Inferior parietal cortex (tissue), 1 donor: ENCODE results near the gene C3.

ENCODE experiments used
- DNase-seq: peaks from one replicate; pipeline ENCODE4 v3.0.0-alpha.2; 2016; ENCODE audit errors: extremely low spot score

C3 gene

DNA sequence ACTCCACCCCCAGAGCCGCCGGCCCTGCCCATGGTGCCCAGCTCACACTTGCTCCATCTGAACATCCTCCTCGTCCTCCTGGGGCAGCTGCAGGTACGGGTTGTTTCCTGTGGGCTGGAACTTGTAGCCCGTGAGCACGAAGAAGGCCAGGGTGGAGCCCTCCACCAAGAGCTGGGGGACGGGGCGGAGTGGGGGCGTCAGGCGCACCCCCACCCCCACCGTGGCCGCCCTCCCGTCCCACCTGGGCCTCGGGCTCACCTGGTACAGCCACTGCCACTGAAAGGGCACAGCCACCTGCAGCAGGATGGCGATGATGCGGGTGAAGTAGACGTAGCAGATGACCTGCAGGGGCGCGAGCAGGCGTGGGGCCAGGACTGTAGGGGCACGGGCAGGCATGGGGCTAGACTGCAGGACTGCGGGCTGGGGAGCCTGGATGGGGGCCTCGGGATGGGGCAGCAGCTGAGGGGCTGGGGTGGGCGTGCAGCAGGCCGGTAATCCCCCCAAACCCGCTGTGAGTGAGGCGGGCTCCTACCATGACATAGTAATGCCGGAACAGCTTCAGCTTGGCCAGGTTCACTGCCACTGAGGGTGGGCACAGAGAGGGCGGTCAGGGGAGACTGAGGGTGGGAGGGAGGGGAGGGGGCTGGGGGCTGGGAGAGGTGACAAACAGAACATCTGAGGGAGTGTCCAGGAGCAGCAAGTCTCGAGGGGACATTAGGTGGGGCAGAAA, 10.7 kb upstream of the C3 start:
- DNase-seq = no peak

DNA sequence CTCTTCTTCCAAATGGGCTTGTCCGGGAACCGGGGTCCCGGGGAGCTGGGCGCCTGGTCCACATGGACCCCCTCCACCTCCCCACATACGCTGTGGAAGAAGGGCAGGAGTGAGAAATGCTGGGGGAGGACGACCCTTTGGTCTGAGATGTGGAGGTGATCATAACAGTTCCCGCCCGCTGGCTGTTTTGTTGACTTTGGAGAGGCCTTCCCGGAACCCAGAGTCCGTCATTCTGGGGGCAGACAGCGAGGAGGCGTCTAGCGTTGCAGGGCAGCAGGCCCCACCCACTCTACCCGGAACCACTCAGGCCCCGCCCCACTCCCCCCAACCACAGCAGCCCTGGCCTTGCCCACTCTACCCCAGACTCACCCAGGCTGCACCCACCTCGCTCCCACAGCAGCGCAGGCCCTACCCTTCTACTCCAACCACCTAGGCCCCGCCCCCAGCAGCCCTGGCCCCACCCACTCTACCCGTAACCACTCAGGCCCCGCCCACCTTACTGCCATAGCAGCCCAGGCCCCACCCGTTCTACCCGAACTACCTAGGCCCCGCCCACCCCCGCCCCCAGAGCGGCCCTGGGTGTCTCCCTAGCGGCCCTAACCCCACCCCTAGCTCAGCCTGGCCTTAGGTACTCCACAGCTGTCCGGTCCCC, 9.8 kb upstream of the C3 start:
- no peak for DNase-seq

- DNase-seq = no peak
Observed at GRCh38 chr19:6729573-6730152, 9.2 kb upstream of the C3 start.

DNA sequence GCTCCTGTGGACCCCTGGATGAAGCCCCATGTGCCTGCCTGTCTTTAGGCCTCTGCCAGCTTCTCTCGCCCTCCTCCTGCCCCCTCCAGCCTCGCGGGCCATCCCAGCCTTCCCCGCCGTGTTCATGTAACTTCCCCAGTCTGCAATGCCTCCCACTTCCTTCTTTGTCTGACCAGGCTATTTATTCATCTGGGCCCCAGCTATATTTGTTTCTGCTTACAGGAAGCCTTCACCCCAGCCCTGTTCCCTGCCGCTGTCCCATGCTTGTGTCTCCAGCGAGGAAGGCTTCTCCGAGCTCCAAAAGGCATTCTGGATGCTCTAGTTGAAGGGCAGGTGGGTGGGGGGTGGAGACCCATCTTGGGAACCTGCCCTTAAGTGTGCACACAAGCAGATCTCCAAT, 7.9 kb upstream of the C3 start:
- DNase-seq = no peak

DNA sequence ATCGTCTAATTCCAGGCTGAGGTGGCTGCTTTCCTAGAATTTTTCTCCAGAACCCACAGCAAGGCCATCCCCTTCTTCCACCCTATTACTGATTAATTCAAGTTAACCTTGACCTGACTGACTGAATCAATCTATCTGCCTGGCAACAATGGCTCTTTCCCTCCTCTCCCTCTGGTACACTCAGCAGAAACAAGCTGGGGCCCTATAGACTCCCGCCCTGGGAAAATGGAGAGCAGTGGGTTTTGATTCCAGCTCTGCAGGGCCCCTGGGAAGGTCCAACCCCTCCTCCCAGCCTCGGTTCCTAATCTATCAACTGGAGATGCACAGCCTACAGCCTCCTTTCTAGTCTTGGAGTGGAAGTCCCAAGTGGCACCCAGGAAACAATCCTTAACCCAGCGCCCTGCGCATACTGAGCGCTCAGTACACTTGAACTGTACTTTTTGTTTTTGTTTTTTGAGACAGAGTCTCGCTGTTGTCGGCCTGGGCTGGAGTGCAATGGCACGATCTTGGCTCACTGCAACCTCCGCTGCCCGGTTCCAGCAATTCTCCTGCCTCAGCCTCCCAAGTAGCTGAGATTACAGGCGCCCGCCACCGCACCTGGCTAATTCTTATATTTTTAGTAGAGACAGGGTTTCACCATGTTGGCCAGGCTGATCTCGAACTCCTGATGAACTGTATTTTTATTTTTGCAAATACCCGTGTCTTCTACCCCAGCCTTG, 5.2 kb upstream of the C3 start:
- DNase-seq = no peak

GRCh38 chr19:6724631-6725492, 4.4 kb upstream of the C3 start:
- DNase-seq = no peak

DNA sequence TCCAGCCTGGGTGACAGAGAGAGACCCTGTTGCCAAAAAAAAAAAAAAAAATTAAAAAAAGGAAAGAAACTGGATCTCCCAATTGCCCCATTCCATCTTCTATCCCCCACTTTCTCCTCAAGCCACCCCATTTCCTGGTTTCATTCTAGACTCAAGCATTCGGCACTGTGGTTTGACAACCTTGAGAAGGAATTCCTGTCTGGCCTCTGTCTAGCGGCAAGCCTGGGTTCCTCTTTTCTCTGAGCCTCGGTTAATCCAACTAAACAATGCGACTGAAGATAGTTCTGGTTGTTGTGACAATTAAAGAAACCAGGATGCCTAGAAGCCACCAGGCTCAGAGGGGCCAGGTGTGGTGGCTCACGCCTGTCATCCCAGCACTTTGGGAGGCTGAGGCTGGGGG, 3.3 kb upstream of the C3 start:
- DNase-seq = no peak

- DNase-seq = no peak
Observed at GRCh38 chr19:6723108-6723618, 2.7 kb upstream of the C3 start.

GRCh38 chr19:6721773-6722172, 1.3 kb upstream of the C3 start:
- DNase-seq = no peak

DNA sequence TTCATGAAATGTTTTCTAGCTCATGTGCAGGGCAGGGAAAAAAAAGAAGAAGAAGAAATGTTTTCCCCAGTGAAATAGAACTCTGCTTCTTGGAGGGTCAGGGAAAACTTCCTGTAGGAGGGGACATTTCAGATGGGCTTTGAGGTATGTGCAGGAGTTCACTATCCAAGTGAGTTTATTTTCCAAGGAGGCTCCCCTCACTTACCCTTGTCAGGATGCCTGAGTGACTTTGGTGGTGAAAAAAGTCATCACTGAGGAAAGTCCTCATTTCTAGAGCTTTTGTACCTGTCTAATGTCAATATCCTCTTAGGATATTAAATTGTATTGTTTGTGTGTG, 656 bp upstream of the C3 start:
- DNase-seq = no peak

GRCh38 chr19:6719992-6720368, 470 bp downstream of the C3 start:
- no peak for DNase-seq

DNA sequence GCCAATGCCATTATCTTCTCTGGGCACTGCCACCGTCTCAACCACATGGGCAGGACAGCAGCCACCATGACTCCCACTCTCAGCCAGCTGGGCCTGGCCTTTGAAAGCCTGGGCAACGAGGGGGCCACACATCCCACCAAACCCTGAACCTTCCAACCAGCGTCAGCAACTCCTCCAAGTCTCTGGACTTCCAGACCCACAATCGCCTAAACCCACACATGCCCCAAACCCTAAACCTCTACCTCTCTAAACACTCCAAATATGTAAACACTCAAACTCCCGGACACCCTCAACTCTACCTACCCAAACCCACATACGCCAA, 949 bp downstream of the C3 start:
- no peak for DNase-seq

- peak; percentile 9 for DNase-seq
Observed at GRCh38 chr19:6718741-6719539, 1.5 kb downstream of the C3 start.

DNA sequence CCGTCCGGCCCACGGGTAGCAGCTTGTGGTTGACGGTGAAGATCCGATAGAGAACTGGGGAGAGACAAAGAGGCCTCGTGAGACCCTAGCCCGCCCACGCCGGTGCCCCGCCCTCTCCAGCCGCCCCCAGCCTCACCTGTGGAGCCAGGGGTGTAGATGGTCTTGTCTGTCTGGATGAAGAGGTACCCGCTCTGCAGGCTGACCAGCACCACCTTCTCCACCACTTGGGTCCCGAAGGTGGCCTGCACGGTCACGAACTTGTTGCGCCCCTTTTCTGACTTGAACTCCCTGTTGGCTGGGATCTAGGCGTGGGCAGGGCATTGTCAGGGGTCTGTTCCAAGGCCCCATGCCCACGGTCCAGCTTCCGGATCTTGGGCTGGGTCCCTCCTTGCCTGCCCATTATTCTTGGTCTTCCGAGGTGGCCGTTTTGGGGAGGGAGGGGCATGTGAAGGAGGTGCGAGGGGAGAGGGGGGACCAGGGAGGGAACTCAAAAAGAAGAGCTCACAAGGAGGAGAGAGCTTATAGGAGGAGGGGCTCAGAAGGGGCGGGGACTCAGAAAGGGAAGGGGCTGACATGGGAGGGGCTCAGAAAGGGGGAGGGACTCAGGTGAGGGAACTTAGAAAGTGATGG, 2.2 kb downstream of the C3 start:
- DNase-seq = no peak

GRCh38 chr19:6717441-6717971, 2.9 kb downstream of the C3 start:
- DNase-seq = no peak

- DNase-seq = no peak
Observed at GRCh38 chr19:6717036-6717435, 3.4 kb downstream of the C3 start.

DNA sequence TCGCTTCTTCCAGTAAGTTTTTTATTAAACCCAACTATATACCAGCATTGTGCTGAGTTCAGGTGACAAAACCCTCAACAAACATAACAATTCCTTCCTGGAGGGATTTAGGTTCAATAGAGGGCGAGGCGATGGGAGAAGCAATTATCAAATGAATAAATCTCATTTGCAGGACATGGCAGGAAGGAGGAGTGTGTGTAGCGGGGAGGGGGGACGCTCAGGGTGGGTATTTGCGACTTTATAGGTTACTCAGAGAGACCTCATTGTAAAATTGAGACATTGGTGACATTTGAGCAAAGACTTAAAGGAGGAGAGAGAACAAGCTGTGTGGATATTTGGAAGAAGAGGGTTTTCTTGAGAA, 3.9 kb downstream of the C3 start:
- DNase-seq = no peak

- no peak for DNase-seq
Observed at GRCh38 chr19:6714749-6715555, 5.5 kb downstream of the C3 start.
